SK-N-MC (cell line): ENCODE results near the gene FAM110A.

Experiments used
- DNase-seq: peaks from one replicate; pipeline ENCODE4 v3.0.0-alpha.2; 2011; ENCODE audit warnings: low read depth, low spot score
- H3K27ac ChIP-seq: fragments of 200-600 bp; sonication (generic); 2 replicates; pipeline ENCODE4 v1.5.1; 2016; ENCODE audit warnings: mixed run types
- H3K36me3 ChIP-seq: fragments of 200-600 bp; sonication (generic); 2 replicates; pipeline ENCODE4 v1.6.1; 2017; ENCODE audit warnings: antibody characterized with exemption, low read length, mixed read lengths; ENCODE audit not compliant: insufficient read depth
- H3K4me3 ChIP-seq: fragments of 200-600 bp; sonication (generic); 2 replicates; pipeline ENCODE4 v1.5.1; 2016
- H3K9ac ChIP-seq: fragments of 200-600 bp; sonication (generic); 2 replicates; pipeline ENCODE4 v1.8.0; 2017; ENCODE audit warnings: mixed run types, mixed read lengths; ENCODE audit not compliant: insufficient read length
- H3K9me3 ChIP-seq: fragments of 200-600 bp; sonication (generic); 2 replicates; pipeline ENCODE4 v1.6.1; 2017; ENCODE audit warnings: low read depth, mild to moderate bottlenecking, antibody characterized with exemption, low read length, moderate library complexity, mixed read lengths
- EZH2 ChIP-seq: fragments of 200-600 bp; sonication (generic); IDR thresholded peaks from one replicate; pipeline ENCODE4 v1.6.1; 2017; ENCODE audit warnings: antibody characterized with exemption
- FOXP2 ChIP-seq: optimal IDR thresholded peaks from 2 replicates; pipeline ENCODE3; 2011; ENCODE audit warnings: mild to moderate bottlenecking, moderate library complexity; ENCODE audit not compliant: insufficient read depth; ENCODE audit errors: extremely low read length, control extremely low read depth
- POLR2AphosphoS5 ChIP-seq: IDR thresholded peaks from 2 replicates; pipeline ENCODE4 v1.6.1; 2012; ENCODE audit warnings: mild to moderate bottlenecking, low read depth, low read length, borderline replicate concordance

FAM110A gene

DNA sequence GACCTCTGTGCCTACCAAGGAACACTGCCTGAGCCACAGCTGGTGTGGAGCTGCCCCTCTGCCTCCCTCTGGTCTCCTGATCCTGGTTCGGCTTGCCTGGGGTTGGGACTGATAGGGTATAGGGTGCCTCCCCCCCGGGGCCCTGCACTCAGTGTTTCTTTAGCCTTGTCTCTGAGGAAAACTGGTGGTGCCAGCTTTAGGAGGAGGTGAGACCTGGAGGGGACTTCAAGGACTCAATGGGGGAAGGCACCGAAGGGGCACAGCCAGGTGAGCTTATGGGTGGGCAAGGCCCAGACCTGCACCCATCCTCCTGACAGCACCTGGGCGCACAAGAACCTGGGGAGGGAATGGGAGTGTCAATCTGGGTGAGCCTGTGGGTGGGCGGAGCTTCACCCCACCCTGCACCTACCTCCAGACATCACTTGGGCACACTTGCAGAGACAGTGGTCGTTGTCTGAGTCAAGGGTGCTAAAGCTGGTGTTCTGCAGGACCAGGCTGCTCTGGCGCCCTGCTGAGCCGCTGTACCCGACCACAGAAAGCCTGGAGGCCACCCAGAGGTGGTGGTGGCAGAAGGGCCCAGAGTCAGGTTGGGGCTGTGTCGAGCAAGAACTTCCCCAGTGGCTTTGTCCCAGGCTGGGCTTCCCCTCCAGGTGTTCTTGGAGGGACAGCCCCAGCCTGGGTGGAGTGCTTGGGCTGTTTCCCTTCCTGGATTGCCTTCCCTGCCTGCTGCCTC lies 40.5 kb downstream of the FAM110A start:
- no peaks in the 10 kb centered on the region for H3K9me3 ChIP-seq
- H3K9ac ChIP-seq: no peak overlapping the region
- no peaks in the 10 kb centered on the region for H3K36me3 ChIP-seq
- no peak for DNase-seq
- no peak overlapping the region for H3K4me3 ChIP-seq
- TF ChIP-seq EZH2 (no peak), FOXP2 (no peak), POLR2AphosphoS5 (no peak)
- no peak overlapping the region for H3K27ac ChIP-seq

DNA sequence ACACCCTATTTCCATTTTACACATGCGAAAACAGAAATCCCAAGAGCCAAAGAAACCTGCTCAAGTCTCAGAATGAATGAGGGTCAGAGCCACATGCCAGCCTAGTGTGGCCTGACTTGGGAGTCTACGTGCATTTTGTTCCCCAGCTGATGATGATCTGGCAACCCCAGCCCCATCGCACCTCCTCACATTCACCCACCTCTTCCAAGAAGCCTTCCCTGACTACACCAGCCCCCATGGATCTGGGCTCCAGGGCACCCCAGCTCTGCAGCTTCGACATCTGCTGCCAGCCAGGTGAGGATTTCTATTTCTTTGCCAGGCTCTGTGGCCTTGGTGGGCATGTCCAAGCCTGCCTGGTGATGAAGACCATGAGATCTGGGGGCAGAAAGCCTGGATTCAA lies 41.6 kb downstream of the FAM110A start:
- H3K36me3 ChIP-seq: no peaks in the 10 kb centered on the region
- H3K4me3 ChIP-seq: no peak overlapping the region
- no peak overlapping the region for H3K9ac ChIP-seq
- H3K9me3 ChIP-seq: no peaks in the 10 kb centered on the region
- no peak for DNase-seq
- TF ChIP-seq EZH2 (no peak), POLR2AphosphoS5 (no peak), FOXP2 (no peak)
- H3K27ac ChIP-seq: no peak overlapping the region

DNA sequence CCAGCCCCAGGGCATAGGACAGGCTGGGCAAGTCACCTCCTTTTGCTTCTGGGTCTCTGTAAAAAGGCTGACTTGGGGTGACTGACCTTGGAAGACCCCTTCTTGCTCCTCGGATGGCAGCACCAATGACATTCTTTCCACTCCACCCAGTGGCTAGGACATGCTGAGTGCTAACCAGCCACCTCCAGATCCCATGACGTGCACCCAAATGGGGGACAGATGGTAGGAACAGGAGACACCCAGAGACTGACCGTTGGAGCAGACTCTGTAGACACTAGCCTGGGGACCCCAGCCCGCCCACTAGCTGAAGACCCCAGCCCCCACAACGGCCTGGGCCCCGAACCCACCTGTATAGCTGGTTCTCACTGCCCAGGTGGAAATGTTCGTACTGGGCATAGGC lies 44.3 kb downstream of the FAM110A start:
- Histone ChIP-seq H3K36me3 (no peaks in the 10 kb centered on the region), H3K9ac (no peak overlapping the region), H3K27ac (no peak overlapping the region), H3K4me3 (no peak overlapping the region), H3K9me3 (no peaks in the 10 kb centered on the region)
- no peak for DNase-seq
- no peak for TF ChIP-seq EZH2
- no peak for TF ChIP-seq POLR2AphosphoS5
- no peak for TF ChIP-seq FOXP2

DNA sequence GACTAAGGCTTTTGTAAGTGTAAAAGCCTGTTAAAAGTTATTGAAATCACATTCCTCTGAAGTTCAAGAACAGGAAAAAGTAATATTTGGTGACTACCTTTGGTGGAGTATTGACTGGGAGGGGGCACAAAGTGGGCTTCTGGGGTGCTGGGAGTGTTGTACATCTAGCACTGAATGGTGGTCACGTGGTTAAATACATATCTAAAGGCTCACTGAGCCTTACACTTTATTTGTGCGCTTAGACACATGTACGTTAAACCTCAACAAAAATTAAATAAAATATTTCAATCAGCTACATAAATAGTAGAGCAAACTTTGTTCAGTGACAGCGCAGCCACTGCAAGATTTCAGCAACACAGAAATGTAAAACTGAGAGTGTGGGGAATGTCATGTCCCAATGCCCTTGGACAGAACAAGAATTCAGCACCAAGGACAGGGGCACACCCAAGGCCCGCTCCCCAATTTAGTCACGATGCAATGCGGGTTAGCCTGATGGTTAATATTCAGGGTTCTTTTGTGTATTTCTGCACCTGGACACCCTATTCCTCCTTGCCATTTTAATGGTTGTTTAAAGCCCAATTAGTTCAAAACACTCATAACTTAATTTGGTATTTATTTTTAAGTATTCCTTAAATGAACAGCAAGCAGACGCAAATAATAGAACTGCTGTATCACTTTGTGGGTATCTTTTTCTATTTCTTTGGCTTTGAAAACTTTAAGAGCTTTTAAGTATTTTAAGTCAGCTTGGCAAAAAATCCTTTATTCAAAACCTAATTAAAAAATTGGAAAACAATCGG lies 45.2 kb downstream of the FAM110A start:
- TF ChIP-seq EZH2: no peak
- no peak for TF ChIP-seq POLR2AphosphoS5
- no peak for TF ChIP-seq FOXP2
- Histone ChIP-seq H3K27ac (no peak overlapping the region), H3K4me3 (no peak overlapping the region), H3K9me3 (no peaks in the 10 kb centered on the region), H3K36me3 (no peaks in the 10 kb centered on the region), H3K9ac (no peak overlapping the region)
- DNase-seq: peak; percentile 18

DNA sequence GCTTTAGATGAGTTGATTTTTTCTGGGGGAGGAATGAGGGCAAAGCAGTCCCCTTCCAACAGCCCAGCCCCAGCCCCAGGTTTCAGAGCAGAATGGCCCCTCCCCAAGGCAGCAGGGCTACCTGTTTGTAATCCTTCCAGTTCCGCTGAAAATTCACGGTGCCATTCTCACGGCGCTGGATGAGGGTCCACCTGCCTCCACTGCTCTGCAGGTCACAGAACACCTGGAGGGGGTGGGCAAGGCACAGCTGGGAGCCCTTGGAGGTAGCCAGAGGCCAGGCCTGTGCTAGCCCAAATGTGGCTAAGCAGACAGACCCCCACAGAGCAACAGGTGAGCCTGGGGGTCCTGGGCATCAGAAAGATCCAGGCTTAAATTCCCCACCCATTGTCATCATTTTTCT lies 46.1 kb downstream of the FAM110A start:
- no peaks in the 10 kb centered on the region for H3K9me3 ChIP-seq
- no peak overlapping the region for H3K27ac ChIP-seq
- H3K4me3 ChIP-seq: no peak overlapping the region
- no peaks in the 10 kb centered on the region for H3K36me3 ChIP-seq
- no peak for DNase-seq
- TF ChIP-seq EZH2: no peak
- no peak overlapping the region for H3K9ac ChIP-seq

DNA sequence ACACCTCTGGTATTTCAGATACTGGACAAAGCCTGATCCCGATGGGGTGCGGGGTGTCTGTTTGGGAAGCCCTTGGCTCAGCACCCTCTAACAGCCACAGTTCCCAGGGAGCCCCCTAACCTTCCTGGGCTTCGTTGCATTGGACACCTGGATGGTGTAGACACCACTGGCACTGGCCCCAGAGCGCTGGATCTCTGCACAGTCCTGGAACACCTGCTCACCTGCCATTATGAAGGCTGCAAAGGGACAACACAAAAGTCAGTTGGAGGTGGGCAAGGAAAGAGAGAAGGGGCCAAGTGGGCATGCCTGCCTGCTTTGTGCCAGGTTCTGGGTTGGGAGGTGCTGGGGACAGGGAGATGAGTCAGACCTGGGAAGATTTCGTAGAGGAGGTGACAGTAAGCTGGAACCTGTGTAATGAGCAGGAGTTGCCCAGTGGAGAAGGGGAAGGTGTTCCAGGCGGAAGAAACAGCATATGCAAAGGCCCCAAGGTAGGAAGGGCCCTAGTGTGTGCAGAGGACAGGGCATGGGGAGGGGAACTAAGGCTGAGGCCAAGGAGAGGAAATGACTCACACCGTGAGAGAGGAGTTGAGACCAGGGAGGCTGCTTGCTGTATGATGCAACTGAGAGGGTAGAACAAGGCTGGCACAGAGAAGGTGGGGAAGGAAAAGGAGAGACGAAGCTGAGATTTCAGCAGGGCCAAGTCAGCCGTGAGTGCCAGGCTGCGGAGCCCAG lies 47.7 kb downstream of the FAM110A start:
- DNase-seq: no peak
- H3K9me3 ChIP-seq: no peaks in the 10 kb centered on the region
- no peak overlapping the region for H3K27ac ChIP-seq
- no peak overlapping the region for H3K4me3 ChIP-seq
- no peak for TF ChIP-seq FOXP2
- no peak for TF ChIP-seq EZH2
- no peak for TF ChIP-seq POLR2AphosphoS5
- H3K9ac ChIP-seq: no peak overlapping the region
- H3K36me3 ChIP-seq: no peaks in the 10 kb centered on the region

DNA sequence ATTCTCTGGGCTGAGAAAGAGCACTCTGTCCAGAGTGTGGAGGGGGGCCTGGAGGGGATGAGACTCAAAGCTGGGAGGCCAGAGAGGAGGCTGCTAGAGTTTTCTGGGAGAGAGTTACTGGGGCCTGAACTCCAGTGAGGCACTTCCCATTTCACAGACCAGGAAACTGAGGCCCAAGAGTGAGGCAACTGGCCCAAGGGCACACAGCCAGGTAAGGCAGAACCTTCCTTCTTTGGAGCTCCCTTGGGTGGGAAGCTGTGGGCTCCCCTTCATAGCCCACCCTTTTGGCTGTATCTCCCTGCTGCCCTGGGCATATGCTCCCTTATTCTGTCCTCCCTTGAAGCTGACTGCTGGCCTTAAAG lies 48.2 kb downstream of the FAM110A start:
- TF ChIP-seq FOXP2: no peak
- no peak for TF ChIP-seq POLR2AphosphoS5
- Histone ChIP-seq H3K9ac (no peak overlapping the region), H3K9me3 (no peaks in the 10 kb centered on the region), H3K27ac (no peak overlapping the region), H3K36me3 (no peaks in the 10 kb centered on the region), H3K4me3 (no peak overlapping the region)
- DNase-seq: no peak

DNA sequence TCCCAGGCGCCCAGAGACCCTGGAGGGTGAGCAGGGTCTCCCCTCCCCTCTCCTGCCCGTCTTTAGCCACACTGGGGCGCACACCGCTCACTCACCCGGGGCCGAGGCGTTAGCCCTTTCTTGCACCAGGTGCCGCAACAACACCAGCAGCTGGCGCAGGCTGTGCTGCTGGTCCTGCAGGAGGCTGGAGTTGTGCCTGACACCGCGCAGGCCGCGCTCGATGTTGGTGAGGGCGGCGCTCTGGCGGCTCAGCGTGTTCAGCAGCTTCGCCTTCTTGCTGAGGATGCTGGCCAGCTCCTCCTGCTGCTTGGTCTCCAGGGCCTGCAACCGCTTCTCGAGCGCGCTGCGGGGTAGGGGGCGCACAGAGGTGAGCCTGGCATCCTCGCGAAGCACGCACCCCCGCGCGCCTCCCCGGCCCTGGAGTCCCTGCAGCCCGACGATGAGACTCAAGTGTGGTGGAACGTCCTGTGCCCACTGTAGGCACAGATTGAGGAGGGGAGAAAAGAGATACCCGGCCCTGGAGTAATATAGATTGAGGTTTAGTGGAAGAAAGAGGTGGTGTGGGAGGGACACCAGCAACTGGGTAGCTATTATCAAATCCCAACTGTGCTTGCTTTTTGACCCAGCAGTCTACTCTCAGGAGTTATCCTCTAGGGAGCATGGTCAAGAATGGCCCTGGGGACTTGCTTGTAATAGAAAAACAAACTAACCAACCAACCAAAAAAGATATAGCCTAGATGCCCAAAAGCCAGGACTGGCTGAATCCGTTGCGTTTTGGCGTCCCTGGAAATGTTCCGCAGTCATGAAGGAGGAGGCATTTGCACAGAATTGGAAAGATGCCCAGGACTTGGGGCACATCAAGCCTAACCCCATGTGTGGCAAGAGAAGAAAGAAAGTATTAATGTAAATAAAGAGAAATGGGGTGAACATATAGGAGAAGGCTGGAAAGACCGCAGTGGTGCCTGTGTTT lies 51.8 kb downstream of the FAM110A start:
- no peak for DNase-seq
- TF ChIP-seq FOXP2 (no peak), POLR2AphosphoS5 (no peak), EZH2 (no peak)
- no peaks in the 10 kb centered on the region for H3K9me3 ChIP-seq
- H3K36me3 ChIP-seq: no peaks in the 10 kb centered on the region
- H3K4me3 ChIP-seq: no peak overlapping the region
- no peak overlapping the region for H3K27ac ChIP-seq
- no peak overlapping the region for H3K9ac ChIP-seq
